Right lobe of liver (tissue), 4 donors: ENCODE results near the gene WSCD2.

Experiments
- CTCF ChIP-seq, 4 donors: fragments of 200-600 bp in 3 of 4; fragments of 450-650 bp in 1 of 4; IDR thresholded peaks; one replicate each; pipeline versions ENCODE4 v1.5.1 to v1.8.0; 2016 to 2022; ENCODE audit warnings: antibody characterized with exemption in 4 of 4, mild to moderate bottlenecking in 2 of 4
- POLR2A ChIP-seq: fragments of 450-650 bp; IDR thresholded peaks from one replicate; pipeline ENCODE4 v1.6.1; 2017; ENCODE audit warnings: antibody characterized with exemption, mild to moderate bottlenecking
- donor health status: DM: no; HTN: no; CAD: no.
- donor health status: DM: no; HTN: no; CAD: no.
- donor health status: DM: no; HTN: yes; CAD: no.

GRCh38 chr12:108103087-108103486 is 26.0 kb upstream of the WSCD2 start:
- no peak for TF ChIP-seq CTCF (IDR thresholded peaks at IDR 0.05)
- TF ChIP-seq POLR2A: no peak
